OCI-LY1 (cell line): ENCODE data around the gene PLPP6.

Experiments used
- CTCF ChIP-seq: fragments of 200-600 bp; sonication (generic), shearing (Covaris generic); IDR thresholded peaks from 2 replicates; pipeline ENCODE4 v1.5.1; 2017; ENCODE audit warnings: mild to moderate bottlenecking, antibody characterized with exemption, low read length, moderate library complexity, mixed read lengths
- EZH2 ChIP-seq: fragments of 200-600 bp; sonication (generic), shearing (Covaris generic); IDR thresholded peaks from 2 replicates; pipeline ENCODE4 v1.8.0; 2017; ENCODE audit warnings: borderline replicate concordance, mixed run types, mild to moderate bottlenecking, antibody characterized with exemption, low read length, moderate library complexity, mixed read lengths

- no peak for TF ChIP-seq CTCF
- no peak for TF ChIP-seq EZH2
Observed at GRCh38 chr9:4689021-4689420, 26.9 kb downstream of the PLPP6 start.
